GM18511 (cell line): ENCODE data around the gene CLCN3.
"Not testable (repeated sequence)": the region's sequence is repeated elsewhere in the genome, so short reads cannot be mapped to it uniquely, and the experiment has no call there.

Experiments used
- ATAC-seq: cut with Tn5 transposase; IDR thresholded peaks from one replicate; pipeline ENCODE4 v1.9.1; 2021; ENCODE audit warnings: mild to moderate bottlenecking, moderate library complexity; ENCODE audit not compliant: unreplicated experiment

The CLCN3 gene

GRCh38 chr4:169682372-169683047 is 62.1 kb downstream of the CLCN3 start:
- ATAC-seq = no peak

GRCh38 chr4:169689681-169690080 is 69.3 kb downstream of the CLCN3 start:
- ATAC-seq = no peak

- ATAC-seq = no peak
Observed at GRCh38 chr4:169690787-169691186, 70.4 kb downstream of the CLCN3 start.

DNA sequence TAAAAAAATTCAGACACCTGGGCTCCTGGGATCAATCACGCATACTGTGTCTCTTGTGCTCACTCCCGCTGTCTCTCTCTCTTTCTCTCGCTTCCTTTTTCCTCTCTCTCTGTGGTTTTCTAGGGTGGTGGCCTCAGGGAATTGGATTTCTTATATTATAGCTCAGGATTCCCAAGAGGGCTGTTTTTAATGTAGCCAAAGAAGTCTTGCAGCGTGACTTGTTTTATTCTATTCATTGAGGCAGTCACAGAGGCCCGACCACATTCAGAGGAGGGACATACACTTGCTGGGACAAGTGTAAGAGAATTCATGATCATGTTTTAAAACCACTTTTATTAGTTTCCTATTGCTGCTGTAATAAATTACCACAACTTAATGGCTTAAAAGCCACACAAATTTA is 78.0 kb downstream of the CLCN3 start:
- ATAC-seq = no peak

- no peak for ATAC-seq
Observed at GRCh38 chr4:169707958-169708643, 87.7 kb downstream of the CLCN3 start.

DNA sequence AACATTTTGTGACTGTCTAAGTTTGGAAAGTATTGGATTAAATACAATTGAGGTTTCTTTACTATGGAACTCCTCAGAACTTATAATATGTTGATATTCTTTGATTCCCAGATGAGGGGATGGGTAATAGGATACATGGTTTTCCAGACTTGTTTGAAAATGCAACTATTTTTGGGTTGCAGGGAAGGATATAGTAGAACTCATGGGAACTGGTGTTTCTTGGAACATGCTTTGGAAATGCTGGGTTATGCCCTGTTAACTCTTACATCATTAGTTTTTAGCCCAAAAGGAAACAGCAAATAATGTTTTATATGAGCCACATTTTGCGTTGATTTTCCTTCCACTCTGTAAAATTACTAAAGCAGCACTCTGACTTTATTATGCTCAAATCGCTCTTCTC is 95.4 kb downstream of the CLCN3 start:
- no peak for ATAC-seq

- ATAC-seq = no peak
Observed at GRCh38 chr4:169716677-169717076, 96.3 kb downstream of the CLCN3 start.

- no peak for ATAC-seq
Observed at GRCh38 chr4:169720529-169720928, 100.2 kb downstream of the CLCN3 start.

GRCh38 chr4:169723207-169723965 is 103.0 kb downstream of the CLCN3 start:
- ATAC-seq = no peak

DNA sequence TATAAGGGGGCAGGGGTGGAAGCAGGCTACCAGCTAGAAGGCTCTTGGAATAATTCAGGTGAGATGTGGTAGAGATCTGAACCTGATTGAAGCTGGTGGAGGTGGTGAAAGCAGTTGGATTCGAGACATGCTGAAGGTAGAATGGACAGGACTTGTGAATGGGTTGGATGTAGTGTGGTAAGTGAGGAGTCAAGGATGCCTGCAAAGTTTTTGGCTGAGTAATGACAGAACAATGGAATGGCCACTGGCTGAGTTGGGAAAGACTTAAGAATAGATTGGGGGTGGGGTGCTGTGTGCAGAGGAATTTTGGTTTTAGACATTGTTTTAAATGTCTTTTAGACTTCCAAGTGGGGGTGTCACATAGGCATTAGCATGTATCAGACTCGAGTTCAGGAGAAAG is 103.9 kb downstream of the CLCN3 start:
- ATAC-seq = no peak

- no peak for ATAC-seq
Observed at GRCh38 chr4:169727616-169728015, 107.2 kb downstream of the CLCN3 start.

DNA sequence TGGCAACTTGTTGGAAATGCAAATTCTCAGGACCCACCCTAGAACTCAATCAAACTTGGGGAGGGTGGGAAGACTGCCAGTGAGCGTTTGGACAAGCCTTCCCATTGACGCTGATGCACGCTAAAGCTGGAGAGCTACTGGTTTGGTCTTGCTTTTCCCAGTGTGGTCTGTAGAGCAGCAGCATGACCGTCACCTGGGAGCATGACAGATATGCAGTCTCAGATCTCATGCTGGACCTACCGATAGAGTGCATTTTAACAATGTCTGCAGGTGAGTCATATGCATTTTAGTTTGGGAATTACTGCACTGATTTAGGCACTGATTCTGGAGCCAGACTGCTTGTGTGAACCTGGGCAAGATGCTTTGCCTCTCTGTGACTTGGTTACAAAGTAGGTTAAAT is 110.2 kb downstream of the CLCN3 start:
- no peak for ATAC-seq

GRCh38 chr4:169738604-169739003 is 118.2 kb downstream of the CLCN3 start:
- ATAC-seq = not testable (repeated sequence)

GRCh38 chr4:169741569-169741968 is 121.2 kb downstream of the CLCN3 start:
- ATAC-seq = no peak

GRCh38 chr4:169744601-169745000 is 124.2 kb downstream of the CLCN3 start:
- ATAC-seq = no peak

DNA sequence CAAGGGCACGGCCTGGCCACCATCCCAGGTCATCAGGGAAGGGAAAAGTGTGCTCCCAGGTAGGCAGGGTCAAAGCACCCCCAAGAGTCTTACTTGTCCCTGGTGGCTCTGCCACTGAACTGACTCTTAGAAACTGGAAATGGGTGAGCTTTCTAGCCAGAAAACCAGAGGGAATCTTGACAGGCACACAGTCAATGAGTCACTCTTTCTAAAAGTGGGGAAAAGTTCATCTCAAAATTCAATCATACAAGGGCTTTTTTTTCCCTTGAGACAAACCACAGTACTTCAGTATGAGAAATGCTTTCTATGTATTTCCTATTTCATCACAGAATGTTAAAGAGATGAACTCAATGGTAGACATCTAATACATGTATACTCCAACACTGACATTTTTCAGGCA is 124.9 kb downstream of the CLCN3 start:
- no peak for ATAC-seq

DNA sequence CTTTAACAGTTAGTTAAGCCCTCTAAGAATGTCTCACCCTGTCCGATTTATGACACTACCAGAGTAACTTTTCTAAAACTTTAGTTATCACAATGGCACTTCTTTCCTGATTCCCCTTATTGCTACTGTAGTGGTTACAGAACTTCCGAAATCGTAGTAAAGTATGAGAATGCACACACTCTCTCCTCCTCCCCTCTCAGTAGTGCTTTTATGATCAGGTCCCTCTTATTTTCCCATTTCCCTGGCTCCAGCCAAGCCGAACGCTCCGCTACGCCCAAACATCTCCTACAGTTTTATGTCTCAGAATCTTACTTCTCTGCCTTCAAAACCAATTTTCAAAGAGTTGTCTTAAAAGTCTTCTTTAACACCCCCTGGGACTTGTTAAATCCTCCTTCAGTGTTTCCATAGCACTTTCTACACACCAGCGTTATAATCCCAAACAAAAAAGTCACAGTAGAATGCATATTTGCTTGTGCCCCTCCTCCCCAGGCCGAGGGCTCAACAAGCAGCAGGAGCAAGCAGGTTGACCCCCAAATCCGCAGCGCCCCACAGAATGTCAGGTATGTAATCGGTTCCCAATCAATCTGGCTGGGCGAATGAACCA is 136.7 kb downstream of the CLCN3 start:
- peak; percentile 33 for ATAC-seq

- peak; percentile 91 for ATAC-seq
Observed at GRCh38 chr4:169757575-169758184, 137.3 kb downstream of the CLCN3 start, which contains the start of gene HPF1. TSS of gene HPF1 (minus strand) at chr4:169757944. CDS start at chr4:169757877, 67 bp downstream.

DNA sequence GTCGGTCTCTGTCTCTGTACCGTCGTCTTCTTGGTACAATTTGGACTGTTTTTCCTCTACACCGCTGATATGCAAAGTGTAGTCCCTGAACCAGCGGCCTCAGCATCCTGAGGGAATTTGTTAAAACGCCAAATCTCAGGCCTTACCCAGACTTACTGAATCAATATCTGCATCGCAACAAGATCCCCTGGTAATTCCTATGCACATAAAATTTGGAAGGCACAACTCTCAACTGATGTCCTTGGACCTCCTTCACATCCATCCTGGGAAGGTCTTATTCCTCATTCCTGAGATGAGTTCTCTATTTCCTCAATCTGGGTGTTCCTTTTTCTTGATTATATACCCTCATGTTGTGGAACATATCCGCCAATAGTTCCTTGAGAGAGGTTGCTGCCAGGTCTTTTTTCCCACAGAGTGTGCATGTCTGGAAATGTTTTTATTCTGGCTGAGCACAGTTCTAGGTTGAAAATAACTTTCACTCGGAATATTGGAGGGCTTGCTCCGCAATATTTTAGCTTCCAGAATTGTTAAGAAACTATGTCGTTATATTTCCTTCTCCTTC is 138.1 kb downstream of the CLCN3 start:
- ATAC-seq = no peak

DNA sequence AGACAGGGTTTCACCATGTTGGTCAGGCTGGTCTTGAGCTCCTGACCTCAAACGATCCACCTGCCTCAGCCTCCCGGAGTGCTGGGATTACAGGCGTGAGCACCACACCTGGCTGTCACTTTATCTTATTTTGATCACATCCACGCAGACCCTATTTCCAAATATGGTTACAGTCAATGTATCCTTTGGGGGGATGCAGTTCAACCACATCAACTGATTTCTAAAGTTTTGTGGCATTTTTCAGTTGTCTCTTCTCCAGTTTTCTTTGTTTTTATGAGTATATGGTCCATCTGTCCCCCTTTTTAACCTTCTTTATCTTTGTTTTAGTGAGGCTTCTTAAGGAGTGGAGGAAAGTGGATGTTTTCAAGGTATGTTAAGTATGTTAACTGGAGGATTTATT is 141.5 kb downstream of the CLCN3 start:
- ATAC-seq = no peak

GRCh38 chr4:169765835-169766234 is 145.5 kb downstream of the CLCN3 start:
- no peak for ATAC-seq
